HG02973 (cell line): ENCODE data around the gene RPS27L.
A peak's percentile ranks its signal among the peaks of the same experiment; 100 is the strongest.
"Not testable (repeated sequence)": the region's sequence is repeated elsewhere in the genome, so short reads cannot be mapped to it uniquely, and the experiment has no call there.

Experiments used
- ATAC-seq: cut with Tn5 transposase; IDR thresholded peaks from one replicate; pipeline ENCODE4 v1.9.1; 2021; ENCODE audit warnings: moderate library complexity; ENCODE audit not compliant: unreplicated experiment

Gene RPS27L

GRCh38 chr15:63145426-63145825 is 11.9 kb downstream of the RPS27L start:
- no peak for ATAC-seq

DNA sequence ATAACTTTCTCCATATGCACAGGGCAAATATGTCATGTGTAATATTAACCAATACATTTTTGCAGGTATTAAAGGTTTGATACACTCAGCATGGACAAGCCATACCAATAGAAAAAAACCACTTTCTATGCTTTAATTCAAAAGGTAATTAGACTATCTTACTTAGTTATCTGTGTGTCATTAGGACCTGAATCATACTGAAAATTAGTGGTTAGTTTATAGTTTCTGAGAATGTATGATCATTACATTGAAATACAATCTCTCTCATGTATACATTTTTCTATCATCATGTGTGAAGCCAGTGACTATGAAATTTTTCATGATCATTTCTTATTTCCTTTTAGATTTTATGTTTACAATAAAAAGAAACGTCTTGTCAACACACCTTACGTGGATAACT is 16.3 kb downstream of the RPS27L start:
- ATAC-seq, result no peak

- ATAC-seq, result no peak
These were observed 20.5 kb downstream of the RPS27L start for GRCh38 chr15:63136742-63137141.

- no peak for ATAC-seq
These were observed 21.5 kb downstream of the RPS27L start for GRCh38 chr15:63135804-63136203.

DNA sequence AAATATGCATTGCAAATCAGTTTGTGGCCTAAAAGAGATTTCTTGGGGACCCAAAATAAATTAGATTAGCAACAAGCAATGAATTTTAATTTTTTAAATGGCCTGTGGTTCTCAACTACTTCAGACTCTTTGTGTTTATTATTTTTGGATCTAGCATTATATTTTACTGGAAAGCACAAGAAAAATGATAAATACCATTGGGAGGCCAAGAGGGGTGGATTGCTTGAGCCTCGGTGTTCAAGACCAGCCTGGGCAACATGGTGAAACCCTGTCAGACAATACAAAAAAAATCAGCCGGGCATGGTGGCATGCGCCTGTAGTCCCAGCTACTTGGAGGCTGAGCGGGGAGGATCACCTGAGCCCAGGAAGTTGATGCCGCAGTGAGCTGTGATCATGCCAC is 22.0 kb downstream of the RPS27L start:
- no peak for ATAC-seq

- no peak for ATAC-seq
These were observed 22.9 kb downstream of the RPS27L start for GRCh38 chr15:63134245-63134985.

DNA sequence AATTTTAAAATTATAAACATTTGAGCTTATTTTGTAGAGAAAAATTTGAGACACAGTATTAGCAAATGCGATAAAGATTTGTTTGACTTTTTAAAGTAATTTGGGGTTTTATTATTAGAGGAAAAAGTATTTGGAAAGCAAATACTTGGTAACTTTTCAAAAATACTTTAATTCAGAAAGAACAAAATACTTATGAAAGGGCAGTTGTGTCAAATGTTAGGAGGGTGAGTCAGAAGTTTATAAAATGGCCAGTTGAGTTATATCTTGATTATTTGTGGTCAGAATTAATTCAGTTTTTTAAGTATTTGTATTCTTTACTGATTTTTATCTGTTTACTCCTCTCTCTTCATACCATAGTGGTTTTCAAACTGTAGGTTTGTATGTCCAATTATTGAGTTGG is 23.5 kb downstream of the RPS27L start:
- ATAC-seq, result no peak

DNA sequence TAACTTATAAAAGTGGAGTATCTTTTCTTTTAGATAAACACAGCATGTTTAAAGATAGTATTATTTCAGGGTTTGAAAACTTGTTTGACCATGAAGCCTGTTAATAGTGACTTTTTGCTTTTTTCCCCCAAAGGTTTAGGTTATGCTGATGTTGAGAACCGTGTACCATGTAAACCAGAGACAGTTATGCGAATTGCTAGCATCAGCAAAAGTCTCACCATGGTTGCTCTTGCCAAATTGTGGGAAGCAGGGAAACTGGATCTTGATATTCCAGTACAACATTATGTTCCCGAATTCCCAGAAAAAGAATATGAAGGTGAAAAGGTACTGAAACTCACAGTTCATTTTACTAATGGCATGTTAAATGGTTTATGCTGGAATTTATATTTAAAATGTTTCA is 30.6 kb downstream of the RPS27L start:
- no peak for ATAC-seq

DNA sequence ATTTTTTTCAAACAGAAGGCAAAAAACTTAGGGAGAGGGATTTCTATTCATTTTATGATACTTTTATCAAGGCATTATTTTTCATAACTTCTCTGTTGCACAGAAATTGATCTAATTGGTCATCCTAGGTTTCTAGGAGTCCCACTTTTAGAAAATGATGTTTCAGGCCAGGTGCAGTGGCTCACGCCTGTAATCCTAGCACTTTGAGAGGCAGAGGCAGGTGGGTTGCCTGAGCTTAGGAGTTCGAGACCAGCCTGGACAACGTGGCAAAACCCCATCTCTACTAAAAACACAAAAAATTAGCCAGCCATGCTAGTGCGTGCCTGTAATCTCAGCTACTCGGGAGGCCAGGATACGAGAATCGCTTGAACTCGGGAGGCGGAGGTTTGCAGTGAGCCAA is 32.8 kb downstream of the RPS27L start:
- no peak for ATAC-seq

- peak; percentile 80 for ATAC-seq
These were observed 35.0 kb downstream of the RPS27L start for GRCh38 chr15:63122002-63122875.

DNA sequence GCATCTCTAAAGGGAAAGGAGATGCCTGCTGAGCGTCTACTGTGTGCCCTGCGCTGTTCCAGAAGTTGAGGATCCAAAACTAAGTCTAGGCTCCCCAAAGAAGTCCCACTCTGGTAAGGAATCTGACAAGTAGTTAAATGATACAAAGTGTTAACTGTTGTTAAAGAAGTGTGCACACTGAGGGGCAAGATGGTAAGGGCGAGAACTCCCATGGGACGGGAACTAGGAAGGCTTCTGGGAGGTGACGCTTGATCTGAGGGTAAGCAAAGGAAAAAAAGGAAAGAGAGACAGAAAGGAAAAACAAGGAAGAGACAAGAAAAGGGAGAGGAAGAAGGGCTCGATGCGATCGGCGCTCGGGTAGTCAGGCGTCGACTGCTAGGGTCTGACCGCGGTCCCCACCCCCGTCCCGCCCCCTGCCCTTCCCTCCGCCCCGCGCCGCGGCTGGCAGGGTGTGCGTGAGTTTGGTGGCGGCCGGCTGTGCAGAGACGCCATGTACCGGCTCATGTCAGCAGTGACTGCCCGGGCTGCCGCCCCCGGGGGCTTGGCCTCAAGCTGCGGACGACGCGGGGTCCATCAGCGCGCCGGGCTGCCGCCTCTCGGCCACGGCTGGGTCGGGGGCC is 35.8 kb downstream of the RPS27L start, which contains the start of gene LACTB:
TSS of gene LACTB (plus strand) at position 480 of the 620 bp plus-strand sequence. CDS start at position 491, 11 bp downstream.
- ATAC-seq, result peak; percentile 69

DNA sequence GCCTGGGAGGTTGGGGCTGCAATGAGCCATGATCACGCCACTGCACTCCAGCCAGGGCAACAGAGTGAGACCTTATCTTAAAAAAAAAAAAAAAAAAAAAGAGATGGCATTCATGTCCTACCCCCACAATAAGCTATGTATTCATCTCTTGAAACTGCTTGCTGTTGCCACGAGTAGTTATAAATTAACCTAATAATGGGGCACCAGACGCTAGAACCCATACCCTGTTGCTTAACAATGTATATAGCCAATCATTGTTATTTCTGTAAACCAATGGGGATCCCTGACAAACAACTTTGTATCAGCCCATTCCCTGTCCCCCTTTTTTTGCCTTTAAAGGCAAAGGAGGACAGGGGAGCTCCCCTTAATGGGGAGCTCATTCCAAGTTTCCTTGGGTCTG is 38.4 kb downstream of the RPS27L start:
- ATAC-seq, result no peak

- no peak for ATAC-seq
These were observed 42.8 kb downstream of the RPS27L start for GRCh38 chr15:63114465-63114864.

- no peak for ATAC-seq
These were observed 44.4 kb downstream of the RPS27L start for GRCh38 chr15:63112871-63113270.

DNA sequence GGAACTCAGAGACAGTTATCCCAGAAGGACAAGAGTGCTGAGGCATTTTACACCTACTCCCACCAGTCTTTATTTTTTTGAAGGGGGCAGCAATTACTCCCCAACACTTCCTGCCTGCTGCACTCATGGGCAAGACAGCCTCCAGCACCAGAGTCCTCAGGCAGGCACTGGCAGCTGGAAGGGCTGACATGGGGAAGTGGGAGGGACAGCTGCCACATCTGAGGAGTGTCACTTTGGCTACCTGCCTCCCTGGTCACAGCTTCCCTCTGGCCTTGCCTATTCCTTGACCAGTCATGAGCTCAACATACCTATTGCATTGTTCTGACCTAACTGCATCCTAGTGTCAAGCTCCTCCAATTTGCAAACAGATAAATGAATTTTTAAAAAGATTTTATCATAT is 45.8 kb downstream of the RPS27L start:
- ATAC-seq, result no peak

GRCh38 chr15:63110428-63111026 is 46.8 kb downstream of the RPS27L start:
- ATAC-seq, result no peak

- ATAC-seq, result no peak
These were observed 47.4 kb downstream of the RPS27L start for GRCh38 chr15:63109920-63110319.

DNA sequence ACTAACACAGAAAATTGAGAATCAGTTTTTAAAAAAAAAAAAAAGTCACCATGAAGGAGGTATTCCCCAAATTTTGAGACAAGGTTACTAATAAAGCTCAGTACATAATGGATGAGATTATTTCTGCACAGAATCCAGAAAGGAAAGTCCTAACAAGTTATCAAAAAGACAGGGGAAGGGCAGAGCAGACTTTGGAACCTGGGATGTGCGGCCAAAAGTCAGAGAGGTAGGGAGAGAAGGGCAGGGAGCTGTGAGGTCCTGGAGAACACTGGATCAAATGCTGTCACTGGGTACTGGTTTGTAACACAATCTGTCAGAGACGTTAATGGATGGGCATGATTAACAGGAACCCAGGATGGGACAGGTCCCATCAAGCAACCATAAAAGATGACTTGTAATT is 47.8 kb downstream of the RPS27L start:
- no peak for ATAC-seq

GRCh38 chr15:63107895-63108546 is 49.3 kb downstream of the RPS27L start:
- ATAC-seq, result no peak

DNA sequence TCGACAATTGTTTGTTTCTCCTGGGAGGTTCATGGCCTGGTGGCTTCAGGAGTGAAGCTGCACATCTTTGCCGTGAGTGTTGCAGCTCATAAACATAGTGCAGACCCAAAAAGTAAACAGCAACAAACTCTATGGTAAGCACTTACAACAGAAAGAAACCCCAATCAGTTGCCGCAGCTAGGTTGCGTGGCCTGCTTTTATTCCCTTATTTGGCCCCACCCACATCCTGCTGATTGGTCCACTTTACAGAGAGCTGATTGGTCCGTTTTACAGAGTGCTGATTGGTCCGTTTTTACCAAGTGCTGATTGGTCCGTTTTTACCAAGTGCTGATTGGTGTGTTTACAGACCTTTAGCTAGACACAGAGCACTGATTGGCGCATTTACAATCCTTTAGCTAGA is 51.9 kb downstream of the RPS27L start:
- ATAC-seq, result not testable (repeated sequence)

GRCh38 chr15:63104727-63105126 is 52.5 kb downstream of the RPS27L start:
- ATAC-seq, result no peak
